GM19452 (cell line): ENCODE data around the gene TSHZ1.

Source experiments
- ATAC-seq: cut with Tn5 transposase; IDR thresholded peaks from one replicate; pipeline ENCODE4 v1.9.1; 2021; ENCODE audit not compliant: unreplicated experiment

The TSHZ1 gene

DNA sequence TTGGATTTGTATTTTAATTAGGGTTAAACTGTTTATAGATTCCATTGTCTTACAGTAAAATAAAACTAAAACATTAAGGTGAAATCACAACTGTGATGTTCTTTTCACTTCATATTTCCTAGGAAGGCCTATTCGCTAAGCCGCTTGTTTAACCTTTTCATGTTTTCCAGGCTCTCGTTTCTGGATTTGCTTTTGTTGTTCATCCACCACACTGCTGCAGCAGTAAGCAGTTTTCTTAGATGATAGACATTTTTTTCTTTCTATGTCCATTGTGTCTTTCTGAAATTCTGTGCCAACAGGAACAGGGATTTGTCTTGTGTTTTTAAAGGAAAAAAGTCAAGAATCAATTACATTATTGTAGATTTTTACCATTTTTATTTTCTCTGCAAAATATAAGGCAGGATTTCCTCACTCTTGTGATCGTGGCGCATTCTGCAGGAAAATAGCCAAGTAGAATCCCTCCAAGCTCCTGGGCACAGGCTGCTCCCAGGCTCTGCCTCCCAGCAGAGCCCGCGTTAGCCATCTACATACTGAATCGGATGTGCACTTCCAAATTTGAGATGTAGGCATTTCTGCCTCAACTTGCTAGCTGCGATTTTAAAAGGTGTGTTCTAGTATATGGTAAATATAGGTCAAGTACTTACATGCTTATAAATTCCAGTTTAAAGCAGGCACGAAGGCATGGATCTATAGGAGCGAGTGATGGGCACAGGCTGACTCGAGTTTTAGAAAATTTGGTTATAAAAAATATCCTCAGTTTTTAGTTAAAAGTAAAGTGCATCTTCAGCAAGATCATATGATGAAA lies 10.2 kb downstream of the TSHZ1 start:
- ATAC-seq, result no peak

DNA sequence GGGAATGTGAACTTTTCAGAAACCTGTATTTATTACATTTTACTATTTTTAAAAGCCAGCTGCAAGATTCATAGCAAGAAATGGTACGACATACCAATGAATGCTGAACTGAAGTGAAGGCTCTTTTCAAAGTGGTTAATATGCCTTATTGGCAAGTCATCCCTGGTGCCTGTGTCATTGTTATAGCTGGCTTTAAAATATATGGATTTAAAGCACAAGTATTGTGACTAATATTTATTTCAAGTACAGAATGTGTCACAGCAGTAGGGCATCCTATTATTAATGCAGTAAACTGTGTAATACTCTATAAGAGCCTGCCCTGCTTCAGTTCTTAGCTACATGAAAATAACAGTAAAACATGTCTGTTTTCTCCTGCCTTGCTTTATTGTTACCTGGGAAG lies 10.8 kb downstream of the TSHZ1 start:
- ATAC-seq, result no peak

DNA sequence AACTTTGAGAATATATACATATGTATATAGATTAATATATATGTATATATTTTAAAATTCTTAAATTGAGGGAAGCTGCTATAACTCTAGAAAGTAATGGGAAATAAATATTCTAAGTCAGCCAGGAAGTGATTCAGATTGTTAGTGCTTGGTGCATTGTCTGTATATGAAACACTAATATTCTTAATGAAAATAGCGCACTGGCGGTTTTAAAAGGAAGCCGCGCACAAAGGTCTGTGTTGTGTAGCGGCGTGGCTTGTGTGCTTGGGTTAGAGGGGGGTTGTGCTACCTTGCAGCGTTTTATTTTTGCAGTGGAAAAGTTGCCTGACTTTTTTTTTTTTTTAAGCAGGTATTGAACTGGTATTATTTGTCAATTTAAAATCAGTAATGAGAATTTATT lies 11.3 kb downstream of the TSHZ1 start:
- ATAC-seq, result no peak

DNA sequence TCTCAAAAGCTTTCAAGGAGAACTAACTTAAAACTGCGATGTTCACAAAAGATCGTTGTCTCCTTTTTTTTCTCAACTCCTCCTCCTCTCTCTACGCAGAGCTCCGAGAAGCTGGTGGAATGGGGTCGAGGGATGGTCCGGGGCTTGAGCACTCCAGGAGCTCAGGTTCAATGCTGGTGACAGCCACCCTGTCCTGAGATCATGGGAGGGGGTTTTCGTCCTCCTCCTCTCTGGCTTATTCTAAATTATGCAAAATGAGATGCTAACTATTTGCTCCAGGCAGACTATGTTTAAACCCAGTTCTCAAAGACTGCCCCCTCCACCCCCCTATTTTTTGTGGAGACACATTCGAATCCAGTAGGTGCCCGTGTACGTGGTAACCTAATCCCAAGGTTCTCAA lies 11.8 kb downstream of the TSHZ1 start:
- no peak for ATAC-seq

DNA sequence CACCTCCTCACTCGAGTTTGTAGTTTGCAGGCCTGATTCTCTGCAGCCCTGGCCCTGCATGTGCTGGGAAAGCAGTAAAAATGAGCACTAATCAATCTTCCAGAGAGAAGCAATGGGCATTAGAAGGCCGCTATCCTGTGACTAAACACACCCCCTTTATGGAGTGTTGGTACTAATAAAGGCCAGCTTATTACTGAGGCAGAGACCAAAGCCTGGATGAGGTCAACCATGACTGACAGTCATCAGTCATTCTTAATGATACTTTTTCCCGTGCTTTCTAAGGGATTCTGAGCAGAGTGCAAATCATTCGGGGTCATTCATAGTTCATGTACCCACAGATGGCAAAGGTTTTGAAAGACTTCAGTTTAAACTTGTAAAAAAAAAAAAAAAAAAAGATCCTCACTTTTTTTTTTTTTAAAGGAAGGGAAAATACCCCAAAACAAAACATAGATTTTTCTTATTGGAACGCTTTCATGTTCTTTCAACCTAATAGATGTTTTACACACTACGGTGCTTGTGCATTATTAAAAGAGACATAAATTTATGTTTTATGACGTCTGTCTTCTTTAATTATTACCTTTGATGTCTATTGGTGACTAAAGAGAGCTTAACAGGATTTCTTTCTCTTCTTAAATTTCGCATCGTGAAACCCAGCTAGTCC lies 13.2 kb downstream of the TSHZ1 start:
- ATAC-seq, result no peak

DNA sequence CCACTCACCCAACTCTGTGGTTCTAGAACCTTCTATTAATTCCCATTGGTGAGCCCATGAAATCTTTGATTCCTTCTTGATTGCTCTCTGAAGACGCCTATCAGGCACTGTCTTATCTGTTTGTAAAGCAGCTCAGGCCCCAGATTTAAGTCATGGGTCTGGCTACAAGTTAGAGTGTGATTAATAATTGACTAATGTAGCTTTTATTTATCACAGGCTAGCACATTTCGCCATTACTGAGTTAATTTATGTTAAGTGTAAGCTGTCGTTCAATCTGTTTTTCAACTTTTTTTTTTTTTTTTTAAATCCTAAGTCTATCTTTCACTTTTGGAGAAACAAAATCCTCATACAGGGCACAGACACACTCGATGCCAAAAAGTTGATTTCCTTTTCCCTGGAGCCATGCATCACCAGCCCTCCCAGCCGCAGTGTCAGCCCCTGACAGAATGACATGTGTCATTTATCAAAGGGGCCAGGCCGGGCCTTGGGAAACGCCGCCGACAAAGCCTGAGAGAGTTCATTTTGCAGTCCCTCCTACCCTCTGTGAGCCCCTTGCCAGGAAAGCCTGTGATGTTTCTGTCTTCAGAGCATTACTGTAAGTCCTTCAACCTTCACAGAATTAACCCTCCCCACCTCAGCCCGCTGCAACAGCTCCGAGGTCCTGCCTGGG lies 15.8 kb downstream of the TSHZ1 start:
- no peak for ATAC-seq

DNA sequence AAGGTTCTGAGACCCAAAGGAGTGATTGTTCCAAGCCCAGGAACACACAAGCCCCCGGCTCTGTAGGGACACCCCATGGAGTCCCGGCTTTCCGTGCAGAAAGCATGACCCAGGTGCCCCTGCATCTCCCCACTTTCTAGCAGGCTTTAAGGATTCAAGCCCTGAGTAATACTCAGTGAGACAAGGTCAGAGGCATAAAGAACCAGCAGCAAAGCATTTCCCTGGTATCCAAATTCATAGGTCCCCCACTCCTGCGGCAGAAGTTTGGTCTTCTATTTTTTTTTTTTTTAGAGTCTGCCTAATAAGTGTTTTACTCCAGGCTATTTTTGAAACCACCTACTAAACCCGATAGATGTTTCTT lies 16.3 kb downstream of the TSHZ1 start:
- no peak for ATAC-seq

DNA sequence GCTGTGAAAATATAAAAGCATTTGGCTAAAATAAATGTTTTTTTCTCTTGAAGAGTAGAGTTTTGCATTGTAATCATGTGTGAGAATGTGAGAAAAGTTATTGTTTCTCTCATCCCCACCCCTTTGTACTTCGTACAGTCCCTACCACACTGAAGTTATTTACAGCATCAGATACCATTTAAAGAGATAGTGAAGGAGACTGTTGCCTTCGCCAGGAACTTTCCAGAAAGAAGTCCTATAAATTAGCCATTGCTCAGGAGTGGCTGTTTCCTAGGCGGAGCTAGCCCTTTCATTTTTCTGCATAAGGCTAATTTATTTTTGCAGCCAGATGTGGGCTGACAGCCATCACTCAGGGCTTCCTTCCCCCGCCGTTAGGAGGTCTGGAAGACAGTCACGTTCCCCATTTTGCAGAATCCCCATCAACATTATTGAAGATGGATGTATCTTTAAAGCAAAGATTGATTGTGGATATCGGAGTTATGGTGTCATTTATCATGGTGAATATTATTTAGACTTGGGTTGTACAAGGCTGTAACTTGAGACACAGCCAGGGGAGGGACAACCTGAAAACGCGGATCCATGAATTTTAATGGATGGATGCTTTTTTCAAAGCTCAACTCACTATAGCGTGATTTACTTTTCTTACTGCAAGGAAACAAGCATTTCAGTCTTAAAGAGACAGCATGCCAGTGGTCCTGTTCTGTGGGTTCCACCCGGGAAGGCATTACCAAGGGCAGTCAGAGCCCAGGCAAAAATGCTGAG lies 17.1 kb downstream of the TSHZ1 start:
- ATAC-seq, result no peak

DNA sequence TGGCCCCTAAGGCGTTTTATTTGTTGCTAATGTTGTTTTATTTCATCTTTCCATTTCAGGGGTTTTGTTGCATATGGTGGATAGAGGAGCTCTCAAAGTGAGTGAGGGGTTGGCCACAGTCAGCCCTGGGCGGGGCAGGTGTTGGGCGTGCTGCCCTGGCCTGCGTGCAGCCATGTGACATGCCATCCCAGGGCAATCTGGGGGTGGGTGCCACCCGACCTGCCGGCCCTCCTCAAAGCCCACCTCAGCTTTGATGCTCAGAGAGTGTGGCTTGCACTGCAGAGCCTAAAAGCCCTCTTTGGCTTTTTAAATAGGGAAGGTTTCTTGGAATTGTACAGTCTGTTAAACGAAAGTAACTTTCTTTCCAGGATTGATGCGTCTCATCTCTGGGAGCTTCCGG lies 18.4 kb downstream of the TSHZ1 start:
- ATAC-seq, result no peak

DNA sequence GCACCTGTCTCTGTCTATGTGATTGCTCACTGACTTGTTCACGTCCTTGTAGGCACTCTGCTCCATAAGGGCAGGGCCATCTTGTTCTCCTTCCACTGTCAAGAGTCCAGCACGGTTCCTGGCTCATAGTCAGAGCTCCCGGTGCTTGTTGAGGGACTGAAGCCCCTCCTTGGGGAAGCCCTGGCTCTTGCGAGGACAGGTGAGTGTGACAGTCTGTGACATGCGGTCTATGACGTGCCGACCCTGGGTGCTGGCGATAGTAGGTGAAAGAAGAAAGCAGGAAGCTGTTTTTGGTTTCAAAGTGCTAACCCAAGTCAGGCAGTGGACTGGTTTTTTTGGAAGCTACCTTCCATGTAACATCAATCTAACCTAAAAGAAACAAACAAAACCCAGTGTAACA lies 18.8 kb downstream of the TSHZ1 start:
- ATAC-seq, result no peak

DNA sequence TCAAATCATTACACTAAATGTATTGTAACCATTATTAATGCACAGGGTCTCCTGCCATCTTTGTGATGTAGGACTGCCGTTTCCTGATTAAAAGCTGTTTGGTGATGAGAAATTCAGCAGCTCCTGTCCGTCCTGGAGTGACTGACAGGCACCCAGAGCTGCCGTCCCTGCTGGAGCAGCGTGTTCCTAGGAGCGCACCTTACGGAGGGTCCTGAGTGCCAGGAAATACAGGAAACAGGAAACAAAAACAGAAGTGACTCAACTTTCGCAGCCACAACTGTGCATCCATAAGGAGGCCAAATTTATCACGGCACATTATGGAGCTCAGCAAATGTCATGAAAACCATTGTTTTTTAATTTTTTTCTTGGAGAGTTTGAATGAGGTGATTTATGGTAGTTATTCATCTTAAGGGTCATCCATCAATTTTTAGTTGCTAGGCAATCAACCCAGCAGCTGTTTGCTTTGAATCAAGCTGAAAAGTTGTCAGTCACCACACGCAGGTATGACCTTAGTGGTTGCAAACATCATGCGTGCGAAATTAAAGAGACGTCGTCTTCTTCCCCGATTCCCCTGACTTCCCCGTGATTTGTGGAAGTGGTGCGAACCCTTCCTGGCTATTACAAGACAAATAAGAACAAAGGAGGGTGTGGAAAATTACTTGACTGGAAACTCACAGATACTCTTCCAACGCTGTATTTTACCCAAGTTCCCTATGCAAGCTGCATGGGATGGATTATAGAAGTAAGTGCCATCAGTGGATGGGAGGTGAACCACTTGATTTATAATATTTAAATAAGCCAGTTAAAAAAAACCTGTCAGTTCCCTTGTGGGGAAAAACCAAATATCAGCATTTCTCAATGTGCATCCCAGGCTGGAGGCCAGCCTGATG lies 19.8 kb downstream of the TSHZ1 start:
- no peak for ATAC-seq

DNA sequence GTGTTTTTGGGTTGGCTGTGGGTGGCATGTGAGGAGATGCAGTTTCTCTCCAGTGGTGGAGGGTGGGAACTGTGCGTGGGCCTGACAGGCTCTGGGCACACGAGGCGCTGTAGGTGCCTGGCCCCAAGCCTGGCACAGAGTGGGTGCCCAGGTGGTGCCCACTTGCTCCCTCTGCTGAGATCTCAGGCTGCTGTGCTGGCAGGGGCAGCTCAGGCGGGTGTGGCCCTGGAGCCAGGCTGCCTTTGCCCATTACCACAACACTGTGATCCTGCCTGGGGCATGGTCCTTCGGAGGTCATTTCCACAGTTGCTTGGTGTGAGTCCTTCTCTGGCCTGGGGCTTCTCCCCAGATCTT lies 20.4 kb downstream of the TSHZ1 start:
- no peak for ATAC-seq

DNA sequence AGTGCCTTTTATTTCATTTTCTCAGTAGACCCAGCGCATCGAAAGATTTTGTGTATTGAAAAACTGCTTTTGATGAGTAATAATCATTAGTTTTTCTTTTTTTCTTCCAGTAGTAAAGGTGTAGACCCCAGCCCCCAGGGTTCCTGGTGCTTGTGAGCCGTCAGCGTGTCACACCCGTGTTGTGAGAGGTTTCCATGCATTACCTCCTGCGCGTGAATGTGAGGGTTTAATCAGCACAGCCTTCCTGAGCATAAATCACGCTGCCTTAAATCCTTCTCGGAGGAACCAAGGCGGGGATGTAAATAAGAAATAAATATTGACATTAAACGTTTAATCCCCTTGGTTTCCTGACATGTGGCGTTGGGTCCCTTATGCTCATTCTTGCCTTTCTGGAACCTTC lies 24.3 kb downstream of the TSHZ1 start:
- ATAC-seq, result no peak

DNA sequence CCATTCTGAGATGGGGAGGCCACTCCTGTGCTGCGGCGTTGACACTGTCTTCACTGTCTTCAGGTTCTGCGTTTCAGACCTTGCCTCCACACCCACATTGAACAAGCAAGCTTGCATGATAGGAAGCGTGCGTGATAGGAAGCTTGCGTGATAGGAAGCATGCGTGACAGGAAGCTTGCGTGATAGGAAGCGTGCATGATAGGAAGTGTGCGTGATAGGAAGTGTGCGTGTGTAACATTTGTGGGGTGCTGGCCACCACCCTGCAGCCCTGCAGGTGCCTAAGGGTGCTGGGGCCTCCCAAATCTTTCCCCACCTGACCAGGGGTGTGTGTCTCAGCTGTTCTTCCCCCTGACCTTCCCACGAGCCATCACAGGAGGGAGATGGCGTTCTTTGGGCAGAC lies 25.3 kb downstream of the TSHZ1 start:
- ATAC-seq, result no peak

DNA sequence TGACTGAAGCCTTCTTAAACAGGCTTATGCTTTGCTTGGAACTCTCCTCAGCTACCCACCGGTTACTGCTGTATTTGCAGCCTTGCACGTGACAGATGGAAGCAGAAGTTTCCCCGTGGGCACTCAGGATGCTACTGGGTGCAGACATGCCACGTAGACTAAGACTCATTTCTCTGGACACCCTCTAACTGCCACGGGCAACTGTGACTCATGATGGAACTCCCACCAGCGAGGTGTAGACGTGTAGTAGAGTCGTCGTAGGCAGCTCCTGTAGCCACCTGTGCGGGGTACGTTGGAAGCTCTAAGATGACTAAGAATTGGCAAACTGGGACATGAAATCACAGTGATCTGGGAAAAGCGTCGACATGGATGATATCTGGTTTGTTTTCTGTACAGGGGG lies 27.5 kb downstream of the TSHZ1 start:
- ATAC-seq, result no peak

DNA sequence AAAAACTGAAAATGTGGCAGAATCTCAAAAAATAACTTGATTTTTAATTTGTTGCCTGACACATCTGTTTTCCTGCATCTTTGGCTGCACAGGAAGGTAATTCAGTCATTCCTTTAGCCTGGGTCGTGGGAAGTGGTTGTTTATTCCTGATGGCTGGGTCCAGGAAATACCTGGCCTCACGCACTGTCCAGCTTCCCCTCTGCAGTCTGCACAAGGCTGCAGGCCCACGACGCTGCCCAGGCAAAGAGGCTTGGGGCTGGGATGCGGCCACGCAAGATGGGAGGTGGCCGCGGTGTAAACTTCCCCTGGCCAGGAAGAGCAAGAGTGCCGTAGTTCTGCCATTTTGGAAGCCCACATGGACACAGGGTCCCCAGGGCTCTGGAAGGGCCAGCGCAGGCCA lies 28.2 kb downstream of the TSHZ1 start:
- ATAC-seq, result no peak

DNA sequence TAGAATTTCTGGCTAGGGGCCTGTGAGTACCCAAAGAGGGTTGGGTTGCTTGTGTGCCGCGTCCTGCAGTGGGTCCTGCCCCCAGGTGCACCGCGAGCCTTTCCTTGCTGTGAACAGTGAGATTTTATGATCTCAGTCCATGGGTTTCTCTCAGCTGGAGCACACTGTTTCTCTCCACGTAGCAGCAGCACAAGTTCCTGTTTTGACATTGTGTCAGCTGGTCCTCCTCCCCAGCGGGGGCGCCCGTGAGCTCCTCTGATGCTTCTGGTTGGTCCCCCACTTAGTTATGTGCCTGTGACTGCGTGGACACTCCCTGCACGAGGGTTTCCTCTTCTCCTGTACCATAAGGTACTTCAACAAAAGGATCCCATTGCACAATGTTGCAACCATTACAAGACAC lies 29.8 kb downstream of the TSHZ1 start:
- ATAC-seq, result no peak

DNA sequence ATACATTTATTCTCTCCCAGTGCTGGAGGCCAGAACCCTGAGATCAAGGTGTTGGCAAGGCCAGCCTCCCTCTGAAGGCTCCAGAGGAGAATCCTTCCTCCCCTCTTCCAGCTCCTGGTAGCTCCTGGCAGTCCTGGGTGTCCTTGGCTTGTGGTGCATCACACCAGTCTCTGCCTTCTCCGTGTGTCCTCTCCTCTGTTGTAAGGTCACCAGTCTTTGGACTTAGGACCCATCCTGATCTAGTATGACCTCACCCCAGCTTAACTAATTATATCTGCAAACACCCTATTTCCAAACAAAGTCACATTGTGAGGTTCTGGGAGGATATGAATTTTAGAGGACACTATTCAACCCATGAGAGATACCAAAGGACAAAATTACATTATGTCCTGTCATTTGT lies 31.1 kb downstream of the TSHZ1 start:
- no peak for ATAC-seq

DNA sequence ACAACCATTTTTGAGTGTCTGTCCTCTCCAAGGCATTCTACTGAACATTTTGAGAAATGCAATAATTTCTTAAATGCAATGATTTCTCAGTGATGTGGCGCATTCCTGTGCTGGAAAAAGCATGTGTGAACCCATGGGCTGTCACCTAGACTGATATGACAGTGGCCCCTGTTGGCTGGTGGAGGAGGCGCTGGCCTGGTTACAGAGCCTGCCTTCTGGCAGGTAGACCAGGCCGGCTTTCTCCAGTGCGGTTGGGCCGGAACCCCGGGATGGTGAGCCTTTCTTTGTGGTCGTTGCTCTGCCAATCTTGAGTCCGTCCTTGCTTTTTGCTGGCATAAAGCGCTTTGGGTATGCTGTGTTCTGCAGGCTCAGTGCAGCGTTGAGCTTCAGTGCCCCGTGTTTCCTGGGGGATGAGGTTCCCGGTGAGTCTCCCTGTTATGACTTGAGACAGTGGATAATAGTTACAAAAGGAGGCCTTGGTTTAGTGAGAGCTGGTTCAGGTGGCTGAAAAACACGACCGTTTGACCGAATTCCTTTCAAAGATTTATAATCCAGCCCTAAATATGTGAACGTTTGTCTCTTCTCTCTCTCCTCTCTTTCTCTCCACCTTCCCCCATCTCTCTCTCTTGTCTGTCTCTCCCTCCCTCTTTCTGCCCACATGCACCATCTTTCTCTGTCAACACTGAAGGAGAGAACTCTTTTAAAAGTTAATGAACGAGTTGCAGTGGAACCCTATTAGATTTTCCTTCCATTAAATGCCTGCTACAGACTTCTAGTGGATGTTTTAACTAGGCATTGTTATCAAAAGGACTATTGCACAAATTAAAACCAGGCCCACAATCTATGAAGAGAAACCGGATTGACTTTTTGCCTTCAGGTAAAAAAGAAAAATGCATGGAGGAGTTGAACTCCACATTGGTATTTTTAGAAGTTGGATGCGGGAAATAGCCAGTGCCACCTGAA lies 34.0 kb downstream of the TSHZ1 start:
- ATAC-seq, result no peak
